K562 (cell line): ENCODE results near the gene SGMS1. TPM values are rescaled to one million over a fixed set of nuclear protein-coding genes. Genes with fewer than 3 reads are reported as not detected.

ENCODE experiments used
- CBFA2T2 ChIP-seq: fragments of 450-650 bp; conservative IDR thresholded peaks from 2 replicates; pipeline ENCODE4 v1.6.1; 2017; ENCODE audit warnings: mild to moderate bottlenecking
- CEBPZ ChIP-seq: fragments of 150-350 bp; IDR thresholded peaks from 2 replicates; pipeline ENCODE4 v1.6.1; 2014; ENCODE audit warnings: low read depth, mild to moderate bottlenecking, low read length, borderline replicate concordance
- DMBX1 ChIP-seq: fragments of 250-450 bp; sonication (Bioruptor Pico); IDR thresholded peaks from 2 replicates; pipeline ENCODE4 v1.8.0; 2022; ENCODE audit warnings: inconsistent platforms, mild to moderate bottlenecking, moderate library complexity, borderline replicate concordance
- E2F4 ChIP-seq: sonication (generic); formaldehyde crosslinking; IDR thresholded peaks from 2 replicates; pipeline ENCODE4 v1.8.0; 2022; ENCODE audit warnings: mild to moderate bottlenecking, low read depth, missing genetic modification reagents
- EP400 ChIP-seq: fragments of 450-650 bp; IDR thresholded peaks from 2 replicates; pipeline ENCODE4 v1.6.1; 2017; ENCODE audit warnings: antibody characterized with exemption, mild to moderate bottlenecking, moderate library complexity
- ESRRB ChIP-seq: fragments of 250-450 bp; sonication (Bioruptor Pico); IDR thresholded peaks from 2 replicates; pipeline ENCODE4 v1.5.0; 2020; ENCODE audit warnings: mild to moderate bottlenecking, moderate library complexity, borderline replicate concordance
- EZH2 ChIP-seq: IDR thresholded peaks from 2 replicates; pipeline ENCODE4 v1.6.1; 2012; ENCODE audit warnings: low read depth, mild to moderate bottlenecking, inconsistent platforms, low read length, borderline replicate concordance
- HINFP ChIP-seq: fragments of 450-650 bp; conservative IDR thresholded peaks from 2 replicates; pipeline ENCODE4 v1.6.1; 2016; ENCODE audit warnings: missing genetic modification characterization, low read depth, mild to moderate bottlenecking, control low read depth, missing compliant biosample characterization
- HLTF ChIP-seq: fragments of 450-650 bp; IDR thresholded peaks from 2 replicates; pipeline ENCODE4 v1.6.1; 2016
- HNRNPUL1 ChIP-seq: fragments of 200-400 bp; formaldehyde crosslinking; IDR thresholded peaks from 2 replicates; pipeline ENCODE4 v1.6.1; 2017; ENCODE audit warnings: low read length
- MAFF ChIP-seq: IDR thresholded peaks from 2 replicates; pipeline ENCODE4 v1.6.1; 2012; ENCODE audit warnings: low read length, improper control_type of control experiment
- NR4A1 ChIP-seq, 2 experiments: fragments of 250-450 bp in 1 of 2; fragments of 450-650 bp in 1 of 2; sonication (Bioruptor Pico) in 1 of 2; IDR thresholded peaks; 2 replicates each; pipeline versions ENCODE4 v1.4.0 to v1.6.1; 2016 to 2020; ENCODE audit warnings: mild to moderate bottlenecking in 2 of 2, missing compliant biosample characterization in 1 of 2, missing genetic modification characterization in 1 of 2, moderate library complexity in 1 of 2
- SMARCE1 ChIP-seq: fragments of 450-650 bp; IDR thresholded peaks from 2 replicates; pipeline ENCODE4 v1.7.1; 2016; ENCODE audit warnings: mild to moderate bottlenecking
- SRSF9 ChIP-seq: fragments of 200-400 bp; formaldehyde crosslinking; IDR thresholded peaks from 2 replicates; pipeline ENCODE4 v1.6.1; 2017; ENCODE audit warnings: low read depth, low read length, borderline replicate concordance
- TAF15 ChIP-seq: fragments of 200-400 bp; formaldehyde crosslinking; IDR thresholded peaks from 2 replicates; pipeline ENCODE4 v1.6.1; 2017; ENCODE audit warnings: mild to moderate bottlenecking, low read depth, low read length, moderate library complexity
- TEAD4 ChIP-seq, 2 experiments: sonication (generic) in 1 of 2; formaldehyde crosslinking in 1 of 2; IDR thresholded peaks; 2 replicates each; pipeline versions ENCODE4 v1.6.1 to v1.8.0; 2012 to 2022; ENCODE audit warnings: borderline replicate concordance in 1 of 2, inconsistent platforms in 1 of 2, low read length in 1 of 2, mild to moderate bottlenecking in 1 of 2, missing genetic modification reagents in 1 of 2
- ZBTB5 ChIP-seq: fragments of 450-650 bp; IDR thresholded peaks from 2 replicates; pipeline ENCODE4 v1.6.1; 2017; ENCODE audit warnings: antibody characterized with exemption
- ZNF232 ChIP-seq: sonication (generic); formaldehyde crosslinking; IDR thresholded peaks from 2 replicates; pipeline ENCODE4 v1.8.0; 2022; ENCODE audit warnings: mild to moderate bottlenecking, missing genetic modification reagents
- ZNF57 ChIP-seq: fragments of 450-650 bp; formaldehyde crosslinking; IDR thresholded peaks from 2 replicates; pipeline ENCODE4 v1.4.0; 2020; ENCODE audit warnings: mild to moderate bottlenecking, moderate library complexity
- ZNF707 ChIP-seq: fragments of 250-450 bp; sonication (Bioruptor Pico); conservative IDR thresholded peaks from 2 replicates; pipeline ENCODE4 v1.8.0; 2022; ENCODE audit warnings: inconsistent platforms, mild to moderate bottlenecking, moderate library complexity
- polyA plus RNA-seq, 8 experiments: library from polyadenylated mRNA; depleted of rRNA in 4 of 8; stranded (reverse) in 5 of 8; unstranded in 3 of 8; fragments of >200 nt; fragmentation: Nextera tagmentation in 2 of 8; fragmentation: Illumina TruSeq in 1 of 8; extraction: Ambion mirVana in 2 of 8; extraction: Trizol in 1 of 8; gene quantifications; 2 replicates each; pipeline versions ENCODE4 v1.2.1 to v1.2.3, GENCODE V29; 2011 to 2014; ENCODE audit warnings: inconsistent platforms in 1 of 8, missing spikeins in 1 of 8
- total RNA-seq, 7 experiments: library from RNA; depleted of rRNA in 6 of 7; stranded (reverse); fragments of >200 nt in 6 of 7; fragmentation: Illumina TruSeq in 2 of 7; extraction: Trizol in 2 of 7; gene quantifications; 2 replicates each; pipeline versions ENCODE4 v1.2.1 to v1.2.3, GENCODE V29; 2011 to 2021; ENCODE audit warnings: low replicate concordance in 1 of 7

Gene SGMS1
- total and polyA plus RNA-seq, 9 of the 15 experiments (the other 6 are each of a cell fraction or from before 2014, with no cell fraction given), result 22.6 to 232 (median 82.2) TPM

GRCh38 chr10:50554995-50555568, 68.7 kb downstream of the SGMS1 start (continued):
- peak; percentile 82 for TF ChIP-seq CBFA2T2
- no peak for TF ChIP-seq SRSF9
- TF ChIP-seq NR4A1 (CRISPR knock-in tag; IDR thresholded peaks at IDR 0.05), result no peak
- 0 out of 2 replicates have a peak, but pooled peaks have one; percentile 71 for TF ChIP-seq NR4A1 (tag; IDR thresholded peaks at IDR 0.05)
- peak; percentile 63 for TF ChIP-seq SMARCE1
- TF ChIP-seq EZH2, result no peak
- TF ChIP-seq MAFF, result no peak
- TF ChIP-seq TAF15, result no peak
- TF ChIP-seq ESRRB (CRISPR knock-in tag), result no peak
- no peak for TF ChIP-seq ZNF232
- TF ChIP-seq ZNF57 (CRISPR knock-in tag), result no peak
- TF ChIP-seq CEBPZ, result no peak
- TF ChIP-seq EP400, result peak; percentile 76
- no peak for TF ChIP-seq HINFP (tag)
- TF ChIP-seq TEAD4 (IDR thresholded peaks at IDR 0.05; ENCODE audit: low read length), result peak; percentile 95
- no peak for TF ChIP-seq TEAD4 (CRISPR knock-in tag; IDR thresholded peaks at IDR 0.05; ENCODE audit: borderline replicate concordance)
- no peak for TF ChIP-seq E2F4 (CRISPR knock-in tag)
- no peak for TF ChIP-seq ZNF707 (CRISPR knock-in tag)
- TF ChIP-seq HLTF, result 0 out of 2 replicates have a peak, but pooled peaks have one; percentile 37
- no peak for TF ChIP-seq ZBTB5
- peak; percentile 72; the same call in 1 of the 2 replicates for TF ChIP-seq DMBX1
- TF ChIP-seq HNRNPUL1, result no peak
